Memory B cell (primary cell): ENCODE measurements around the gene SLC38A8.

Source experiments
- ATAC-seq: fragments of 150-1000 bp; cut with Tn5 transposase; 2 replicates; pipeline ENCODE4 v1.10.0; 2021; ENCODE audit warnings: low read depth, mild to moderate bottlenecking, moderate library complexity
- DNase-seq, 2 donors: peaks; one replicate each; pipeline ENCODE4 v3.0.0; 2022; ENCODE audit warnings: low spot score in 2 of 2
- H3K27ac Mint-ChIP-seq: one replicate; pipeline ENCODE4 v1.8.0; 2022; ENCODE audit warnings: mild to moderate bottlenecking, moderate library complexity, mixed read lengths
- H3K27me3 Mint-ChIP-seq: one replicate; pipeline ENCODE4 v1.8.0; 2022; ENCODE audit warnings: mixed read lengths
- H3K36me3 Mint-ChIP-seq: one replicate; pipeline ENCODE4 v1.8.0; 2022; ENCODE audit warnings: mild to moderate bottlenecking, mixed read lengths
- H3K4me1 Mint-ChIP-seq: one replicate; pipeline ENCODE4 v1.8.0; 2022; ENCODE audit warnings: mixed read lengths
- H3K4me3 Mint-ChIP-seq: one replicate; pipeline ENCODE4 v1.8.0; 2022; ENCODE audit warnings: mild to moderate bottlenecking, moderate library complexity, mixed read lengths
- H3K9me3 Mint-ChIP-seq: one replicate; pipeline ENCODE4 v1.8.0; 2022; ENCODE audit warnings: mixed read lengths

Gene SLC38A8

DNA sequence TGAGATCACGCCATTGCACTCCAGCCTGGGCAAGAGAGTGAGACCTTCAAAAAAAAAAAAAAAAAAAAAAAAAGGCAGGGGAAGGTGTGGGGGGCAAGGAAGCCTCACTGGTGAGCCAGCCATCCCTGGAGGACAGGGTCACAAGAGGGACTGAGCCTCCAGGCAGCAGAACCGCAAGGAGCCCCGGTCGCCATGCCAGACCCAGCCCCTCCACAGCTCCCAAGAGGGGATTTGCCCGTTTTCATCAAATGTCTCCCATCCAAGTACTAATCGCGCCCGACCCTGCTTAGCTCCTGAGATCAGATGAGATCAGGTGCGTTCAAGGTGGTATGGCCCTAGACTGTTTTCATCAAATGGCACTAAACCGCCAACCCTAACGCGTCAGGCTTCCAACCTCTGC lies 2.9 kb downstream of the SLC38A8 start:
- H3K27me3 Mint-ChIP-seq, result peaks cover 7% of the 10 kb centered on the region
- no peak overlapping the region for H3K4me3 Mint-ChIP-seq
- H3K36me3 Mint-ChIP-seq, result peaks cover 2% of the 10 kb centered on the region
- no peak for ATAC-seq
- no peak overlapping the region for H3K27ac Mint-ChIP-seq
- peaks cover 2% of the 10 kb centered on the region for H3K9me3 Mint-ChIP-seq
- no peak for DNase-seq
- H3K4me1 Mint-ChIP-seq, result no peaks in the 10 kb centered on the region

- ATAC-seq, result no peak
- Mint-ChIP-seq H3K36me3 (peaks cover 2% of the 10 kb centered on the region), H3K4me3 (no peak overlapping the region)
Measured at GRCh38 chr16:84038469-84038868, 4.1 kb downstream of the SLC38A8 start.

GRCh38 chr16:84036982-84037425 lies 5.6 kb downstream of the SLC38A8 start:
- Mint-ChIP-seq H3K4me3 (no peak overlapping the region), H3K36me3 (peaks cover 2% of the 10 kb centered on the region), H3K9me3 (peaks cover 2% of the 10 kb centered on the region), H3K27ac (no peak overlapping the region), H3K4me1 (no peaks in the 10 kb centered on the region), H3K27me3 (peaks cover 5% of the 10 kb centered on the region)
- ATAC-seq (no peak), DNase-seq (no peak)

More at GRCh38 chr16:84038469-84038868, 4.1 kb downstream of the SLC38A8 start:
- DNase-seq, result no peak
- no peak overlapping the region for H3K27ac Mint-ChIP-seq
- H3K27me3 Mint-ChIP-seq, result peaks cover 7% of the 10 kb centered on the region
- peaks cover 2% of the 10 kb centered on the region for H3K9me3 Mint-ChIP-seq
- H3K4me1 Mint-ChIP-seq, result no peaks in the 10 kb centered on the region

- ATAC-seq, result no peak
- peaks cover 2% of the 10 kb centered on the region for H3K36me3 Mint-ChIP-seq
Measured at GRCh38 chr16:84036131-84036530, 6.5 kb downstream of the SLC38A8 start.

DNA sequence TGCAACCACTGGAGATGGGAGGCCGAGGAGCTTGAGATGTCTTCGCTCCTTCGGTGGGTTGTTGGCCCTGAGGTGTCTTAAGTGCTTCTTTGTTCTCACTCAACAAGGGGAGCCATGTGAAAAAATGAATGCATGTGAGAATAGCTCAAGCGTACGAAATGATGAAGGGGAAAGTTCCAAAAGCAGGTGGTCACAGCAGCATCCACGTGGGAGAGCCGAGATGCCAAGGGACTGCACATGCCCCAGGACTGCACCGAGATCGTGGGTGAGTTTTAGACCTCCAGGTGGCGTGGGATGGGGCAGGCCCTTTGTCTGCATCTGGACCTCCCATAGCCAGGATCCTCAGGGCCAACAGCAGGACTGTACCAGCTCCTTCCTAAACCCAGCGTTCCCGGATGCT lies 8.1 kb downstream of the SLC38A8 start:
- ATAC-seq (no peak), DNase-seq (no peak)
- Mint-ChIP-seq H3K4me3 (no peak overlapping the region), H3K27me3 (peaks cover 11% of the 10 kb centered on the region), H3K9me3 (peaks cover 2% of the 10 kb centered on the region), H3K4me1 (peaks cover under 1% of the 10 kb centered on the region), H3K27ac (no peak overlapping the region), H3K36me3 (peaks cover 2% of the 10 kb centered on the region)

More at GRCh38 chr16:84036131-84036530, 6.5 kb downstream of the SLC38A8 start:
- no peak for DNase-seq
- peaks cover 8% of the 10 kb centered on the region for H3K27me3 Mint-ChIP-seq
- H3K4me1 Mint-ChIP-seq, result no peaks in the 10 kb centered on the region
- no peak overlapping the region for H3K4me3 Mint-ChIP-seq
- peaks cover 2% of the 10 kb centered on the region for H3K9me3 Mint-ChIP-seq
- H3K27ac Mint-ChIP-seq, result no peak overlapping the region

- no peak for DNase-seq
- H3K4me1 Mint-ChIP-seq, result peaks cover 3% of the 10 kb centered on the region
- ATAC-seq, result no peak
- no peak overlapping the region for H3K27ac Mint-ChIP-seq
- H3K4me3 Mint-ChIP-seq, result no peak overlapping the region
- H3K36me3 Mint-ChIP-seq, result peaks cover 2% of the 10 kb centered on the region
- peaks cover 2% of the 10 kb centered on the region for H3K9me3 Mint-ChIP-seq
- peaks cover 15% of the 10 kb centered on the region for H3K27me3 Mint-ChIP-seq
Measured at GRCh38 chr16:84033251-84034195, 9.1 kb downstream of the SLC38A8 start.

- H3K27ac Mint-ChIP-seq, result no peak overlapping the region
- DNase-seq (no peak), ATAC-seq (no peak)
- peaks cover 2% of the 10 kb centered on the region for H3K36me3 Mint-ChIP-seq
- H3K4me3 Mint-ChIP-seq, result no peak overlapping the region
- H3K27me3 Mint-ChIP-seq, result peaks cover 16% of the 10 kb centered on the region
- peaks cover 2% of the 10 kb centered on the region for H3K9me3 Mint-ChIP-seq
- H3K4me1 Mint-ChIP-seq, result peaks cover 3% of the 10 kb centered on the region
Measured at GRCh38 chr16:84032458-84033178, 10.0 kb downstream of the SLC38A8 start.

GRCh38 chr16:84031556-84031955 lies 11.0 kb downstream of the SLC38A8 start:
- DNase-seq (no peak), ATAC-seq (no peak)
- peaks cover 2% of the 10 kb centered on the region for H3K36me3 Mint-ChIP-seq
- H3K4me1 Mint-ChIP-seq, result peaks cover 3% of the 10 kb centered on the region
- H3K27me3 Mint-ChIP-seq, result peaks cover 20% of the 10 kb centered on the region
- no peak overlapping the region for H3K27ac Mint-ChIP-seq
- H3K4me3 Mint-ChIP-seq, result no peak overlapping the region
- H3K9me3 Mint-ChIP-seq, result peaks cover 2% of the 10 kb centered on the region

DNA sequence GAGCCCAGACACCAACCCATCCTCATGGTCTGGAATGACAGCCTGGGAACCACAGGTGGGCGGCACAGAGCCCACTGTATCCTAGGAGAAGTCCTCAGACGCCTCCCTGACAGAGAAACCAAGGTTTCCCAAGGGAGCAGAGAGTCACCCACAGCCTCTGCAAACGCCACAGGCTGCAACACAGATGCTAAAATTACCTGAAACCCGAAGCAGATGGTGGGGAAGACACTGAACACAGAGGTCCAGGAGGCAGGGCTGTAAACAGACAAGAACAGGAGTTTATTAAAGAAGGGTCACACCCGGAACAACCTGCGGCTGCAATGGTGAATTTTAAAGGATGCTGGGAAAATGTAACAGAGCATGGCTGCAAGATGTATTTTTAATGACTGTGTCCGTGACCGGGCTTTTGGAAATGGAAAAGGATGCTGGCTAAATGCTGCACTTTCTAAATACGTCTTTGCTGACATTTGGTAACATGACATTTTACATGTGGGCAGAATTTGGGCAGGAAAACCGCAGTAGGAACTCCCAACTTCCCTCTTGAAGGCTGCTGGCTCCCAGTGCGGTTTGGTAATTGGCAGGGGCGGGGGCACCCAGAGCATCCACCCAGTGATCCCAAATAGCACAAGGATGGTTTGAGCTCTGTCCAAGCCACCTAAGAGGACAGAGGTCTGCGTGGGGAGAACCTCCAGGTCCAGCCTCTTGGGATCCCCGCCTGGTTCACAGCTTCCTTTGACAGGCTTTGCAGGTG lies 13.1 kb downstream of the SLC38A8 start:
- no peak for DNase-seq
- Mint-ChIP-seq H3K4me1 (peaks cover 3% of the 10 kb centered on the region), H3K27me3 (peaks cover 21% of the 10 kb centered on the region), H3K4me3 (no peak overlapping the region), H3K36me3 (no peaks in the 10 kb centered on the region), H3K27ac (no peak overlapping the region), H3K9me3 (no peaks in the 10 kb centered on the region)
- no peak for ATAC-seq

- Mint-ChIP-seq H3K4me3 (no peak overlapping the region), H3K4me1 (peaks cover 3% of the 10 kb centered on the region), H3K9me3 (no peaks in the 10 kb centered on the region), H3K27me3 (peaks cover 22% of the 10 kb centered on the region), H3K36me3 (no peaks in the 10 kb centered on the region), H3K27ac (no peak overlapping the region)
- DNase-seq (no peak), ATAC-seq (no peak)
Measured at GRCh38 chr16:84027625-84028024, 15.0 kb downstream of the SLC38A8 start.

GRCh38 chr16:84026606-84027005 lies 16.0 kb downstream of the SLC38A8 start:
- ATAC-seq (no peak), DNase-seq (no peak)
- H3K36me3 Mint-ChIP-seq, result peaks cover under 1% of the 10 kb centered on the region
- no peak overlapping the region for H3K27ac Mint-ChIP-seq
- H3K4me1 Mint-ChIP-seq, result peaks cover 3% of the 10 kb centered on the region
- peaks cover under 1% of the 10 kb centered on the region for H3K9me3 Mint-ChIP-seq
- H3K4me3 Mint-ChIP-seq, result no peak overlapping the region
- peaks cover 22% of the 10 kb centered on the region for H3K27me3 Mint-ChIP-seq

- Mint-ChIP-seq H3K4me1 (peaks cover 3% of the 10 kb centered on the region), H3K27me3 (peaks cover 21% of the 10 kb centered on the region), H3K27ac (no peak overlapping the region), H3K9me3 (peaks cover 5% of the 10 kb centered on the region), H3K4me3 (no peak overlapping the region), H3K36me3 (peaks cover 5% of the 10 kb centered on the region)
- no peak for ATAC-seq
- DNase-seq, result no peak
Measured at GRCh38 chr16:84024854-84025253, 17.7 kb downstream of the SLC38A8 start.

DNA sequence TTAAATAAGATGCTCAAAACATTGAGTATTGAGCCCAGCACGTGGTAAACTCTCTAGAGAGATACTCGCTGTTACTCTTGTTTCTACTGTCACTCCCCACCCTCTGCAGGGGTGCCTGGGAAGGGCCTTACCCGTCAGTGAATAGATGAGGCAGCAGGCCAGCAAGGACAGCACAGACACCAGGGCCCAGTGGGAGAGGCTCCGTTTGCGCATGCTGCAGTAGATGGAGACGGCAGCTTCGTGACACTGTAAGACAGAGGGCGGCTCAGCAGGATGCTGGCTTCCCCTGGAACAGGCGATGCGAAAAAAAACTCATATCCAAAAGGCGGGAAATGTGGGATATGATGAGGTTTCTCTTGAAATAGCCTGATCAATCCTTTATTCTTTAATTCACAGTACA lies 20.0 kb downstream of the SLC38A8 start:
- Mint-ChIP-seq H3K36me3 (peaks cover 5% of the 10 kb centered on the region), H3K4me3 (no peak overlapping the region), H3K4me1 (no peaks in the 10 kb centered on the region), H3K27ac (no peak overlapping the region), H3K27me3 (peaks cover 23% of the 10 kb centered on the region), H3K9me3 (peaks cover 5% of the 10 kb centered on the region)
- ATAC-seq (no peak), DNase-seq (no peak)

GRCh38 chr16:84021488-84021887 lies 21.1 kb downstream of the SLC38A8 start:
- H3K27ac Mint-ChIP-seq, result no peak overlapping the region
- H3K9me3 Mint-ChIP-seq, result peaks cover 5% of the 10 kb centered on the region
- H3K4me1 Mint-ChIP-seq, result no peaks in the 10 kb centered on the region
- H3K36me3 Mint-ChIP-seq, result peaks cover 5% of the 10 kb centered on the region
- no peak overlapping the region for H3K4me3 Mint-ChIP-seq
- ATAC-seq, result no peak
- H3K27me3 Mint-ChIP-seq, result peaks cover 20% of the 10 kb centered on the region
- no peak for DNase-seq
